ENCODE data around the gene CYP3A7. TPM values are rescaled to one million over a fixed set of nuclear protein-coding genes. Genes with fewer than 3 reads are reported as not detected.

The CYP3A7 gene
- total and polyA plus RNA-seq, 2 of the 13 experiments (the other 11 are each of a cell fraction or from before 2014, with no cell fraction given), result 5.8 to 6.4 TPM

DNA sequence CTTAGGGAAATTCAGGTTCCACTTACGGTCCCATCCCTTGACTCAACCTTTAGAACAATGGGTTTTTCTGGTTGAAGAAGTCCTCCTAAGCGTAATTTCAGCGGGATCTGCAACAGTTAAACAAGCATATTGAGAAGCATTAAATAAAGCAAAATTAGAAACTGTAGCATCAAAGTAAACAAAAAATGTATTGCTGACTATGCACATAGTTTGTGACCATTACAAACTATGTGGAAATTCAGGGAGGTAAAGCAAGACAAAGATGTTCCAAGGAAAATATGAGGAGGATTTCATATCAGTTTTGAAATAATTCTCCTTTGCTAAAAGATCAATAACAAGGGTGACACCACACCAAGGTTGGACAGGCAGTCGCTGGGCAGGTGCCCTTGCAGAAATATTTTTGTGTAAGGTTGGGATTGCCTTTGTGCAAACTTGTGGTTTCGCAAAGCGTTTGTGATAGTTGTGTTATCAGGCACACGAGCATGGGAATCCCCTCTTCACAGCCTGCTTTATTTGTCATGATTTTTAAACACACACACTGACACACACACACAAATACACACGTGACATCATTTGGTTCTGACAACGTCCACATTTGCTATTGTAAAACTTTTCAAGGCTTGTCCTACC lies 49.8 kb downstream of the CYP3A7 start:
- 0 out of 2 replicates have a peak, but pooled peaks cover 4% of the 10 kb centered on the region for H3K9me3 ChIP-seq (ENCODE audit: low read length)
- H2AFZ ChIP-seq (ENCODE audit: low read length), result no peak overlapping the region
- H3K4me3 ChIP-seq (replicated peaks in 1 of 3; ENCODE audit: insufficient read depth in 1 of 3, low read depth in 2 of 3, low read length in 3 of 3), result no peak overlapping the region
- 85% methylated on average over 9 of the region's 9 CpGs for WGBS (ENCODE audit: low lambda C conversion rate)
- FAIRE-seq (no peak), DNase-seq (ENCODE audit: low spot score) (no peak), ATAC-seq (no peak)
- in situ Hi-C loops (cut with HindIII; ENCODE audit: extremely low pct_ligation_motif_present, low pct_unique_long_range_greater_than_20kb), result no loop called here
- H3K79me2 ChIP-seq (ENCODE audit: insufficient read depth, low read length), result no peaks in the 10 kb centered on the region
- CTCF ChIA-PET (ENCODE audit: low intra/inter-chr PET ratio, low total read pairs), result no interaction called here
- no peaks in the 10 kb centered on the region for H3K36me3 ChIP-seq (replicated peaks in 1 of 2; ENCODE audit: control insufficient read depth in 1 of 2, insufficient read depth in 2 of 2, low read length in 2 of 2)
- peaks cover 41% of the 10 kb centered on the region for H3K4me1 ChIP-seq (ENCODE audit: insufficient read depth, low read length)
- H3K9ac ChIP-seq (ENCODE audit: insufficient read depth, low read depth, low read length), result no peak overlapping the region
- H3K27ac ChIP-seq (ENCODE audit: extremely low read length, insufficient read depth, low read length), result no peak overlapping the region
- no TSS peak for BruUV-seq (replicated peaks)
- H3K4me2 ChIP-seq (ENCODE audit: low read depth, low read length), result no peak overlapping the region
- H3K27me3 ChIP-seq (ENCODE audit: control insufficient read depth in 1 of 2, insufficient read depth in 2 of 2, low read length in 2 of 2), result no peaks in the 10 kb centered on the region
- POLR2A ChIA-PET, result no interaction called here
- H4K20me1 ChIP-seq (ENCODE audit: insufficient read depth, low read length), result no peaks in the 10 kb centered on the region
- intact Hi-C loops (cut with micrococcal nuclease; ENCODE audit: unreplicated experiment), result no loop called here
- no peak for TF ChIP-seq HES4 (CRISPR knock-in tag; IDR thresholded peaks at IDR 0.05; ENCODE audit: borderline replicate concordance)
- TF ChIP-seq, protein P1, sequence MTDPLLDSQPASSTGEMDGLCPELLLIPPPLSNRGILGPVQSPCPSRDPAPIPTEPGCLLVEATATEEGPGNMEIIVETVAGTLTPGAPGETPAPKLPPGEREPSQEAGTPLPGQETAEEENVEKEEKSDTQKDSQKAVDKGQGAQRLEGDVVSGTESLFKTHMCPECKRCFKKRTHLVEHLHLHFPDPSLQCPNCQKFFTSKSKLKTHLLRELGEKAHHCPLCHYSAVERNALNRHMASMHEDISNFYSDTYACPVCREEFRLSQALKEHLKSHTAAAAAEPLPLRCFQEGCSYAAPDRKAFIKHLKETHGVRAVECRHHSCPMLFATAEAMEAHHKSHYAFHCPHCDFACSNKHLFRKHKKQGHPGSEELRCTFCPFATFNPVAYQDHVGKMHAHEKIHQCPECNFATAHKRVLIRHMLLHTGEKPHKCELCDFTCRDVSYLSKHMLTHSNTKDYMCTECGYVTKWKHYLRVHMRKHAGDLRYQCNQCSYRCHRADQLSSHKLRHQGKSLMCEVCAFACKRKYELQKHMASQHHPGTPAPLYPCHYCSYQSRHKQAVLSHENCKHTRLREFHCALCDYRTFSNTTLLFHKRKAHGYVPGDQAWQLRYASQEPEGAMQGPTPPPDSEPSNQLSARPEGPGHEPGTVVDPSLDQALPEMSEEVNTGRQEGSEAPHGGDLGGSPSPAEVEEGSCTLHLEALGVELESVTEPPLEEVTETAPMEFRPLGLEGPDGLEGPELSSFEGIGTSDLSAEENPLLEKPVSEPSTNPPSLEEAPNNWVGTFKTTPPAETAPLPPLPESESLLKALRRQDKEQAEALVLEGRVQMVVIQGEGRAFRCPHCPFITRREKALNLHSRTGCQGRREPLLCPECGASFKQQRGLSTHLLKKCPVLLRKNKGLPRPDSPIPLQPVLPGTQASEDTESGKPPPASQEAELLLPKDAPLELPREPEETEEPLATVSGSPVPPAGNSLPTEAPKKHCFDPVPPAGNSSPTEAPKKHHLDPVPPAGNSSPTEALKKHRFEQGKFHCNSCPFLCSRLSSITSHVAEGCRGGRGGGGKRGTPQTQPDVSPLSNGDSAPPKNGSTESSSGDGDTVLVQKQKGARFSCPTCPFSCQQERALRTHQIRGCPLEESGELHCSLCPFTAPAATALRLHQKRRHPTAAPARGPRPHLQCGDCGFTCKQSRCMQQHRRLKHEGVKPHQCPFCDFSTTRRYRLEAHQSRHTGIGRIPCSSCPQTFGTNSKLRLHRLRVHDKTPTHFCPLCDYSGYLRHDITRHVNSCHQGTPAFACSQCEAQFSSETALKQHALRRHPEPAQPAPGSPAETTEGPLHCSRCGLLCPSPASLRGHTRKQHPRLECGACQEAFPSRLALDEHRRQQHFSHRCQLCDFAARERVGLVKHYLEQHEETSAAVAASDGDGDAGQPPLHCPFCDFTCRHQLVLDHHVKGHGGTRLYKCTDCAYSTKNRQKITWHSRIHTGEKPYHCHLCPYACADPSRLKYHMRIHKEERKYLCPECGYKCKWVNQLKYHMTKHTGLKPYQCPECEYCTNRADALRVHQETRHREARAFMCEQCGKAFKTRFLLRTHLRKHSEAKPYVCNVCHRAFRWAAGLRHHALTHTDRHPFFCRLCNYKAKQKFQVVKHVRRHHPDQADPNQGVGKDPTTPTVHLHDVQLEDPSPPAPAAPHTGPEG (CRISPR knock-in tag; IDR thresholded peaks at IDR 0.05), result no peak
- peak; percentile 88 for TF ChIP-seq MAFF (IDR thresholded peaks at IDR 0.05; ENCODE audit: low read depth, low read length)
- no peak for TF ChIP-seq CEBPB (IDR thresholded peaks at IDR 0.05; ENCODE audit: borderline replicate concordance, low read depth, low read length)
- TF ChIP-seq CREB1 (IDR thresholded peaks at IDR 0.05), result 0 out of 2 replicates have a peak, but pooled peaks have one; percentile 7
- no peak for TF ChIP-seq CREB1 (CRISPR knock-in tag; IDR thresholded peaks at IDR 0.05)
- TF ChIP-seq, protein P2, sequence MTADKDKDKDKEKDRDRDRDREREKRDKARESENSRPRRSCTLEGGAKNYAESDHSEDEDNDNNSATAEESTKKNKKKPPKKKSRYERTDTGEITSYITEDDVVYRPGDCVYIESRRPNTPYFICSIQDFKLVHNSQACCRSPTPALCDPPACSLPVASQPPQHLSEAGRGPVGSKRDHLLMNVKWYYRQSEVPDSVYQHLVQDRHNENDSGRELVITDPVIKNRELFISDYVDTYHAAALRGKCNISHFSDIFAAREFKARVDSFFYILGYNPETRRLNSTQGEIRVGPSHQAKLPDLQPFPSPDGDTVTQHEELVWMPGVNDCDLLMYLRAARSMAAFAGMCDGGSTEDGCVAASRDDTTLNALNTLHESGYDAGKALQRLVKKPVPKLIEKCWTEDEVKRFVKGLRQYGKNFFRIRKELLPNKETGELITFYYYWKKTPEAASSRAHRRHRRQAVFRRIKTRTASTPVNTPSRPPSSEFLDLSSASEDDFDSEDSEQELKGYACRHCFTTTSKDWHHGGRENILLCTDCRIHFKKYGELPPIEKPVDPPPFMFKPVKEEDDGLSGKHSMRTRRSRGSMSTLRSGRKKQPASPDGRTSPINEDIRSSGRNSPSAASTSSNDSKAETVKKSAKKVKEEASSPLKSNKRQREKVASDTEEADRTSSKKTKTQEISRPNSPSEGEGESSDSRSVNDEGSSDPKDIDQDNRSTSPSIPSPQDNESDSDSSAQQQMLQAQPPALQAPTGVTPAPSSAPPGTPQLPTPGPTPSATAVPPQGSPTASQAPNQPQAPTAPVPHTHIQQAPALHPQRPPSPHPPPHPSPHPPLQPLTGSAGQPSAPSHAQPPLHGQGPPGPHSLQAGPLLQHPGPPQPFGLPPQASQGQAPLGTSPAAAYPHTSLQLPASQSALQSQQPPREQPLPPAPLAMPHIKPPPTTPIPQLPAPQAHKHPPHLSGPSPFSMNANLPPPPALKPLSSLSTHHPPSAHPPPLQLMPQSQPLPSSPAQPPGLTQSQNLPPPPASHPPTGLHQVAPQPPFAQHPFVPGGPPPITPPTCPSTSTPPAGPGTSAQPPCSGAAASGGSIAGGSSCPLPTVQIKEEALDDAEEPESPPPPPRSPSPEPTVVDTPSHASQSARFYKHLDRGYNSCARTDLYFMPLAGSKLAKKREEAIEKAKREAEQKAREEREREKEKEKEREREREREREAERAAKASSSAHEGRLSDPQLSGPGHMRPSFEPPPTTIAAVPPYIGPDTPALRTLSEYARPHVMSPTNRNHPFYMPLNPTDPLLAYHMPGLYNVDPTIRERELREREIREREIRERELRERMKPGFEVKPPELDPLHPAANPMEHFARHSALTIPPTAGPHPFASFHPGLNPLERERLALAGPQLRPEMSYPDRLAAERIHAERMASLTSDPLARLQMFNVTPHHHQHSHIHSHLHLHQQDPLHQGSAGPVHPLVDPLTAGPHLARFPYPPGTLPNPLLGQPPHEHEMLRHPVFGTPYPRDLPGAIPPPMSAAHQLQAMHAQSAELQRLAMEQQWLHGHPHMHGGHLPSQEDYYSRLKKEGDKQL (CRISPR knock-in tag; IDR thresholded peaks at IDR 0.05; ENCODE audit: low read depth), result no peak
- no peak for TF ChIP-seq ZNF766 (CRISPR knock-in tag; IDR thresholded peaks at IDR 0.05; ENCODE audit: borderline replicate concordance)
